Gastroesophageal sphincter (tissue), 4 donors: Measurements from ENCODE around the gene DMBT1. TPM values are rescaled to one million over a fixed set of nuclear protein-coding genes. Genes with fewer than 3 reads are reported as not detected.

Experiments
- ATAC-seq: fragments of 150-250 bp; one replicate; pipeline ENCODE4 v1.9.1; 2016; ENCODE audit warnings: mild to moderate bottlenecking, moderate library complexity
- H3K27ac ChIP-seq, 4 donors: fragments of 200-600 bp; sonication (generic) in 3 of 4; 1 replicate in 3 of 4; 2 replicates in 1 of 4; pipeline ENCODE4 v1.5.1; 2016 to 2019
- H3K27me3 ChIP-seq: fragments of 200-600 bp; sonication (generic); one replicate; pipeline ENCODE4 v1.5.1; 2019
- H3K36me3 ChIP-seq, 2 donors: fragments of 200-600 bp; sonication (generic); one replicate each; pipeline ENCODE4 v1.5.1; 2019; ENCODE audit warnings: control low read depth in 1 of 2
- H3K4me1 ChIP-seq, 3 donors: fragments of 200-600 bp; sonication (generic); 1 replicate in 2 of 3; 2 replicates in 1 of 3; pipeline ENCODE4 v1.5.1; 2016 to 2019; ENCODE audit warnings: control low read depth in 2 of 3
- H3K4me3 ChIP-seq, 2 donors: fragments of 200-600 bp; sonication (generic); one replicate each; pipeline ENCODE4 v1.5.1; 2019; ENCODE audit warnings: mild to moderate bottlenecking in 1 of 2, moderate library complexity in 1 of 2
- H3K9me3 ChIP-seq, 3 donors: fragments of 200-600 bp; sonication (generic); one replicate each; pipeline ENCODE4 v1.5.1; 2017 to 2019; ENCODE audit warnings: control low read depth in 2 of 3
- EP300 ChIP-seq: sonication (generic); formaldehyde crosslinking; IDR thresholded peaks from one replicate; pipeline ENCODE4 v1.6.1; 2017; ENCODE audit warnings: antibody characterized with exemption, mild to moderate bottlenecking
- POLR2A ChIP-seq, 2 donors: fragments of 450-650 bp; IDR thresholded peaks; one replicate each; pipeline ENCODE4 v1.6.1; 2017; ENCODE audit warnings: antibody characterized with exemption in 2 of 2, mild to moderate bottlenecking in 2 of 2, moderate library complexity in 1 of 2
- POLR2AphosphoS5 ChIP-seq: sonication (generic); formaldehyde crosslinking; IDR thresholded peaks from one replicate; pipeline ENCODE4 v1.6.1; 2017; ENCODE audit warnings: antibody characterized with exemption
- WGBS, 2 donors: methylation state at CpG; one replicate each; pipeline ENCODE4 v1.1.5; 2018; ENCODE audit warnings: low coverage in 1 of 2; 5-methylcytosine and 5-hydroxymethylcytosine counted together
- total RNA-seq, 4 donors: library from RNA; depleted of rRNA; stranded (reverse); fragments of >200 nt; gene quantifications; one replicate each; pipeline ENCODE4 v1.1.0, GENCODE V29; 2016
- TF ChIP-seq, protein P1 (sequence below), 4 experiments: fragments of 200-600 bp in 2 of 4; fragments of 450-650 bp in 2 of 4; sonication (generic) in 1 of 4; IDR thresholded peaks; one replicate each; pipeline ENCODE4 v1.5.1; 2017 to 2019; ENCODE audit warnings: antibody characterized with exemption in 4 of 4, mild to moderate bottlenecking in 2 of 4, moderate library complexity in 2 of 4

DMBT1 gene
- total RNA-seq, 4 donors from 2014 or later = 0.08 to 2.8 TPM; not detected in 2

DNA sequence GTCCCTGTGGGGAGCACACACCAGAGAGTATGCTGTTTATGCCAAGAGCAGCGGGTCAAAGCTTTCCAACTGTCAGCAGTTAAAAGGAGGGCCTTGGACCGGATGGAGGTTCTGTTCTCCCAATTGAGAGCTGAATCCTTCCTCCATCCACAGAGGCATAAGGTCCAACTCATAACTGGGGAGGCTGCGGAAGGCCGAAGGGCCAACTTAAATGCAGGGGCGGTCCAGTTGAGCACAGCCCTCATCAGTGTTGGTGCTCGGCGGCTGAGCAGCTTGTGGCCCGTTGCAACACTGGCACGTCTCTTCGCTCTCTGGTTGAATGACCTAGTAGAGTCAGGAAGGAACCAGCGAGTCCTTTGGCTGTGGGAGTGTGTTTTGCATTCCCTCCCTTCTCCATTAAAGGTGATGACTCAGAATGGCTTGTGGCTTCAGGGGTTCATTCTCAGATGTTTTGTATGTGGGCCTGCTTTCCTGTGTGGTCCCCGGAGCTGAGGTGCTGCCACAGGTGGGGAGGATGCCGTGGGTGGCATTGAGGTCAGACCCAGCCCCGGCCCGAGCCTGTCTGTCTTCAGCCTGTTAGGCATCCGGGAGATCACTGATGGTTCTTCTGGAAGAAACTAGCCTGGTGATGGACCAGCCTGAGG, 44.8 kb upstream of the DMBT1 start:
- Histone ChIP-seq H3K4me3 (no peak overlapping the region), H3K27ac (peak overlapping the region in 3 of 4 donors; percentile 33 to 52 (median 37)), H3K4me1 (peaks cover 0 to 12% (median 0%) of the 10 kb centered on the region in 3 donors), H3K27me3 (no peaks in the 10 kb centered on the region), H3K36me3 (peaks cover 0 to 74% of the 10 kb centered on the region in 2 donors), H3K9me3 (no peaks in the 10 kb centered on the region)
- TF ChIP-seq EP300 = no peak
- no peak for TF ChIP-seq POLR2AphosphoS5
- TF ChIP-seq POLR2A (IDR thresholded peaks at IDR 0.05) = no peak
- TF ChIP-seq, protein P1, sequence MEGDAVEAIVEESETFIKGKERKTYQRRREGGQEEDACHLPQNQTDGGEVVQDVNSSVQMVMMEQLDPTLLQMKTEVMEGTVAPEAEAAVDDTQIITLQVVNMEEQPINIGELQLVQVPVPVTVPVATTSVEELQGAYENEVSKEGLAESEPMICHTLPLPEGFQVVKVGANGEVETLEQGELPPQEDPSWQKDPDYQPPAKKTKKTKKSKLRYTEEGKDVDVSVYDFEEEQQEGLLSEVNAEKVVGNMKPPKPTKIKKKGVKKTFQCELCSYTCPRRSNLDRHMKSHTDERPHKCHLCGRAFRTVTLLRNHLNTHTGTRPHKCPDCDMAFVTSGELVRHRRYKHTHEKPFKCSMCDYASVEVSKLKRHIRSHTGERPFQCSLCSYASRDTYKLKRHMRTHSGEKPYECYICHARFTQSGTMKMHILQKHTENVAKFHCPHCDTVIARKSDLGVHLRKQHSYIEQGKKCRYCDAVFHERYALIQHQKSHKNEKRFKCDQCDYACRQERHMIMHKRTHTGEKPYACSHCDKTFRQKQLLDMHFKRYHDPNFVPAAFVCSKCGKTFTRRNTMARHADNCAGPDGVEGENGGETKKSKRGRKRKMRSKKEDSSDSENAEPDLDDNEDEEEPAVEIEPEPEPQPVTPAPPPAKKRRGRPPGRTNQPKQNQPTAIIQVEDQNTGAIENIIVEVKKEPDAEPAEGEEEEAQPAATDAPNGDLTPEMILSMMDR (IDR thresholded peaks at IDR 0.05) = no peak
- 62 to 80% methylated on average over 1 to 3 of the region's 16 CpGs for whole genome bisulfite sequencing, 2 donors
- peak; percentile 25 for ATAC-seq

DNA sequence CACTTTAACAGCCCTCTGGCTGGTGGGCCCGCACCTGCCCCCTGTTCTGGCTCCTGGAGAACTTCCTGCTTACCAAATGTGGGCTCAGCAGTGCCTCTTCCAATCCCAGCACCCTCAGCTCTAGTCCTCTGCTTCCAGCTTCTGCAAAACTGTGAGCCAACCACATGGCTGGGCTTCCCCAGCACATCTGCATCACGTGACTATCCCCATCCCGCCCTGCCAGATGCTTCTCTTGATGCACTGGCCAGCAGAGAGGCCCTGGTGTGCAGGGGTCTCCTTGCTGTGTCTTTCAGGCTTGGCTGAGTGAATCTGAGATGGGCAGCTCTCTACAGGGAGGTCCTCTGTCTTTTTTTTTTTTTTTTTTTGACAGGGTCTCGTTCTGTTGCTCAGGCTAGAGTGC, 43.8 kb upstream of the DMBT1 start:
- no peak for TF ChIP-seq EP300
- TF ChIP-seq POLR2A (IDR thresholded peaks at IDR 0.05) = no peak
- TF ChIP-seq, protein P1 (IDR thresholded peaks at IDR 0.05) = no peak
- no peak for TF ChIP-seq POLR2AphosphoS5
- no peak overlapping the region for H3K4me3 ChIP-seq
- no peaks in the 10 kb centered on the region for H3K27me3 ChIP-seq
- WGBS, 2 donors = 74 to 82% methylated on average over 4 of the region's 4 CpGs
- peaks cover 0 to 64% of the 10 kb centered on the region in 2 donors for H3K36me3 ChIP-seq
- H3K27ac ChIP-seq = no peak overlapping the region
- no peak for ATAC-seq
- peaks cover 0 to 12% (median 0%) of the 10 kb centered on the region in 3 donors for H3K4me1 ChIP-seq
- no peaks in the 10 kb centered on the region for H3K9me3 ChIP-seq

DNA sequence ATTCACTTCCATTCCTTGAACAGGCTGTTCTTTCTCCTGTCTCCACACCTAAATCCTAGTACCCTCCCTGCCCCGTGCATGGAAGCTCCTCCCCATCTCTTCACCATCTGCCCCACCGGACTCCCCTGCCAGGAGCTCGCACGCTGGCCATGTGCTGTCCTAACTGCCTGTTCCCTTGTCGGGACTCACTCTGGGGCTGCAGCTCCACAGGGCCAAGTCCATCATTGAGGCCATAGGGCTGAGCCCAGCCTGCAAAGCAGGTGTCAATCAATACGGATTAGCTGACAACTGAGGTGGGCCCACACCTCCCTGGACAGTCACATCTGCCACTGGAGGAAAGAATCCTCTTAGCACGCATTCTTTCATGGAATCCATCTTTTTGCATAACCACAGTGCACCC, 41.4 kb upstream of the DMBT1 start:
- Histone ChIP-seq H3K9me3 (no peaks in the 10 kb centered on the region), H3K27ac (no peak overlapping the region), H3K4me1 (peaks cover 0 to 12% (median 0%) of the 10 kb centered on the region in 3 donors), H3K27me3 (no peaks in the 10 kb centered on the region), H3K36me3 (peaks cover 0 to 44% of the 10 kb centered on the region in 2 donors), H3K4me3 (no peak overlapping the region)
- TF ChIP-seq, protein P1 (IDR thresholded peaks at IDR 0.05) = no peak
- TF ChIP-seq POLR2AphosphoS5 = no peak
- no peak for TF ChIP-seq EP300
- ATAC-seq = no peak
- WGBS, 2 donors = 76 to 78% methylated on average over 4 to 5 of the region's 7 CpGs

DNA sequence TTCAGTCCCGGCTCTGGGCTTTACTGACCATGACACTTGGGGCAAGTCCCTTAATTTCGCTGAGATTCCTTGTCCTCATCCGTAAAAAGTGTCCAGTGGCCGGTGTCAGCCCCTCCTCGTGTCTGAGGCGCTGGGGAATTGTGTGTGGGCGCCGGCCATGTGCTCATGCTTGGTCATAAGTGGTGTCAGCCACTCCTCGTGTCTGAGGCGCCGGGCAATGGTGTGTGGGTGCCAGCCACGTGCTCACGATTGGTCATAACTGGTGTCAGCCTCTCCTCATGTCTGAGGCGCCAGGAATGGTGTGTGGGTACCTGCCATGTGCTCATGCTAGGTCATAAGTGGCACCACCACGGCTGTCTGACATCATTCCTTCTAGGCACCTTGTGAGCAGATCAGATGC, 40.7 kb upstream of the DMBT1 start:
- TF ChIP-seq POLR2A (IDR thresholded peaks at IDR 0.05) (no peak), POLR2AphosphoS5 (no peak), EP300 (no peak)
- TF ChIP-seq, protein P1 (IDR thresholded peaks at IDR 0.05) = no peak
- peaks cover 0 to 6% (median 0%) of the 10 kb centered on the region in 3 donors for H3K4me1 ChIP-seq
- 83 to 93% methylated on average over 1 to 12 of the region's 15 CpGs for WGBS, 2 donors

DNA sequence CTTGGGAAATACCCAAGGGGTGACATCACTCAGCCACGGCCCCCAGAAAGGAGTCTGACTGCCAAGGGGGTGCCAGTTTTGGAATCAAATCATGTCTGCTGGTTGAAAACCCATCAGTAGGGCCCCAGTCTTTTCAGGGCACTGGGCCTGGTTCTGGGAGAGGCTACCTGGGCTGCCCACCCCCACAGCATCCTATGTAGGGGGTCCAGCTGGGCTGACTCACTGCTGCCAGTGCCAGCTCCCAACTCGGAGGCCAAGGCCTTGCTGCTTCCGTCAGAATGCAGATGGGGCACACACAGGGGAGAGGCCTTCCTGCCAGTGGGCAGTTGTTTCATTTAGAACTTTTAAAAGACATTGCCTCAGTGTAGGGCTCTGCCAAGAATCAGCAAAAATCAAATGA, 39.5 kb upstream of the DMBT1 start:
- Histone ChIP-seq H3K36me3 (peaks cover 0 to 26% of the 10 kb centered on the region in 2 donors), H3K4me1 (no peaks in the 10 kb centered on the region), H3K27me3 (no peaks in the 10 kb centered on the region), H3K27ac (no peak overlapping the region), H3K9me3 (no peaks in the 10 kb centered on the region), H3K4me3 (no peak overlapping the region)
- TF ChIP-seq, protein P1 (IDR thresholded peaks at IDR 0.05) = no peak
- TF ChIP-seq POLR2A (IDR thresholded peaks at IDR 0.05) = no peak
- no peak for TF ChIP-seq POLR2AphosphoS5
- WGBS, 2 donors = 100% methylated on average over 1 of the region's 3 CpGs; no CpG with 5 or more reads in 1 of the 2 donors
- no peak for ATAC-seq

More for the DNA sequence above, 40.7 kb upstream of the DMBT1 start:
- no peaks in the 10 kb centered on the region for H3K27me3 ChIP-seq
- ATAC-seq = no peak
- no peak overlapping the region for H3K27ac ChIP-seq
- H3K4me3 ChIP-seq = no peak overlapping the region
- no peaks in the 10 kb centered on the region for H3K9me3 ChIP-seq
- peaks cover 0 to 37% of the 10 kb centered on the region in 2 donors for H3K36me3 ChIP-seq
